ENCODE data around the gene RDH16.

The RDH16 gene

DNA sequence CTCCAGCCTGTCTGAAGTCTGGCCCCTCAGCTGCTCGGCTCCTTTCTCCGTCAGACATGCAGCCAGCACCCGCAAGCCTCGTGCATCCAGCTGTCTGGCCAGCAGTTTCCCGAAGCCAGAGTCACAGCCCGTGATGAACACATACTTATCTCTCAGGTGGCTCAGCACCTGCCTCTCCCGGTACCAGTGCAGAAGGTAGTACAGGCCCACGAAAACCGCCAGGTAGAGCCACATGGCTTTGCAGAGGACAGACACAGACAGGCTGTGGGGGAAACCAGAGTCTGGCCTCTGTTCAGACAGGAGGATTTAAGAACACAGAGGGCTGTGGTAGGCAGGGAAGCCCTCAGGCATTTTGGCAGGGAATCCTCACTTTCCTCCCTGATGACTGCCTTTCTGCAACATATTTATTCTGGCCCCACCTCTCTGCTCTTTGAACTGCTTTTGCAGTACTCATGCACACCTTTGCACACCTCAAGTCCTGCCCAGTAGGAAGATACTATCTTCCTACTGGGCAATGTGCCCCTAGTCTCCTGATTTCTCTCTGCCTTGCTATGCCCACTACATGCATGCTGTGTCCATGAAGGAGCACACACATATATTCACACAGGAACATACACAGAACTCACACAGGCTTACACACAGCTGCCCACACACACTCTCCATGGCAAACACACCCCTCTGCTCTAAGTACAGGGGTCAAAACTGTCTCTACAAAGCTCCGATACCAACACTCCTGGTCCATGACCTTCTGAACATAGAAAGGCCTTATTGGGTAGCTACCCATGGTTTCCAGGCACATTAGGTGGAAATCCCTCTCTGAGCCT lies at the start of gene RDH16:
Gene RDH16 (minus strand): TSS at position 380 of the 824 bp plus-strand sequence. CDS start 146 bp downstream, at position 234.
- DNase-seq = peak; percentile 40

DNA sequence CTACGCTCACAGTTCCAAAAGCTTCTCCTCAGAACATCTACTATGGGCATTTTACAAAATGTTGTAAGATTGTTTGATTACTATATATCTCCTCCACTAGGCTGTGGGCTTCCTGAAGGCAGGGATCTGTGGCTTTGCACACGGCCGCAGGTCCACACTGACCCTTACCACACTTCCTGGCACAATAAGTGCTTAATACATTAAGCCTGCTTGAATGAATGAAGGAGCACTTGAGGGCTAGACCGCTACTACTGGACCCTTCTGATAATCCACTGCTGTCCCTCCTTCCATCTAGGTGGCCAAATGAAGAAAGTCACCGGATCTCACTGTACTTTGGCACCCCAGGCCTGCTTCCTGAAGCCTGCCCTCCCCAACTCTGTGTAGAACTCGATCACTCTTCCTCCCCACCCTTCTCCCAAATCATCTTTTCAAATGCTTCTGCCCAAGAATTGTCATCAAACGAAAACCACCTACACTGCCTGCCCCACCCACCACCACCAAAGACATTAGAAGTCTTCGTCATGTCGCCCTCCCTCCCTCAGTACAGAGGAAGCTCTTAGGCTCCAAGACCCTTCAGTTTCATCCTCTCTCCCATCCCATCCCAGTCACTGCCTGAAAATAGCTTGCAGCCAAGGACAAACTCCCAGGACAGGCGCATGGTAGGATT lies 49.5 kb upstream of the RDH16 start:
- DNase-seq = no peak

DNA sequence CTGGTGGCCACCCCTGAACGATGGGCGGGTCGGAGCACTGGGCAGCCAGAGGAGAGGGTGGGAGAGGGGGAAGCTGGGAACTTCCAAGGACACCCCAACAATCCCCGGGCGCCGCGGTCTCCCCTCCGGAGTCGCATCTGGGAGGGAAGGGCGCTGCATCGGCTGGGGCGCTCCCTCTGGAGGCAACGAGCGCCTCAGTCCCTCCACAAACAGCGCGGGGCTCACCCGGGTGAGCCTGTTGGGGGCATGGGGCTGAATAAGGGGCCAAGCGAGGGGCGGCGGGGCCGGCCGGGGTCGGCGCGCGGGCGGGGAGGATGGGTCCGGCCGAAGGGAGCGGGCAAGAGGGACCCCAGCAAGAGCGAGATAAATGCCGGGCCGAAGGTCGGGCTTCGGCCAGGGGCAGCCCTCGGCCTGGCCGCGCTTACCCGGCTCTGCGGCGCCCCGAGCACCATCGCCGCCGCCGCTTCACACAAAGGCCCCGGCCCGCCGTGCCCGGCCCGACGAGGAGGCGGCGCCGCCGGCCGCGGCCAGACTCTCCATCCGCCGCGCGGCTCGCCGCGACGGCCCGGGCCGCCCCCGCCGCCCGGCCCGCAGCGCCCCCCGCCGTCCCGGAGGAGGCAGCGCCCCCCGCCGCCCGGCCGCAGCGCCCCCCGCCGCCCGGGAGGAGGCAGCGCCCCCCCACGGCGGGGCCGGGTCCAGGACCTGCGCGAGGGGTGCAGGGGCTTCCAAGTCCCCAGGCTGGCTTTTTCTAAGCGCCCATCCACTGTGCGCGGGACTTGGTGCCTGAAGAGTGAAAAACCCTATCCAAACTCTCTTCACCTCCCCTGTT lies 48.8 kb upstream of the RDH16 start, which contains the start of gene ZBTB39:
Gene ZBTB39 (minus strand): TSS at position 567 of the 829 bp plus-strand sequence. CDS start 1,629 bp downstream, outside the sequence.
- peak; percentile 43 for DNase-seq

- DNase-seq = no peak
Measured at GRCh38 chr12:57004651-57005050, 47.2 kb upstream of the RDH16 start.

DNA sequence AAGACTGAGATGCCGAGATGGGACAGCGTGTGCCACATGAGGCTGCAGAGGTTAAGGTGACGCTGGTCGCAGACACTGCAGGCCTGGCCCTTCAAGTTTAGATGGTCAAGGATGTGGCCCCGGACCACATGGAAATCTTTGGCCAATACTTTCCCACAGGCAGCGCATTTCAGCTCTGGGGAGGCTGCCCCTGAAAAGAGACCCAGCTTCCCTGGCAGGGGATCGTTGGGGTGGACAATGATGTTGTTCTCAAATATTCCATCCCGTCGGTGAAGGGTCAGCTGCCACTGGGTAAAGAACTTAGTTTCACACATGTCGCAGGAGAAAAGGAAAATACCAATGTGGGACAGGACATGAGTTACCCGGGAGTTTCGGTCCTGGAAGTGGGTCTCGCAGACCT lies 46.0 kb upstream of the RDH16 start:
- no peak for DNase-seq

- peak; percentile 57 for DNase-seq
Measured at GRCh38 chr12:57001448-57001906, 44.1 kb upstream of the RDH16 start.

DNA sequence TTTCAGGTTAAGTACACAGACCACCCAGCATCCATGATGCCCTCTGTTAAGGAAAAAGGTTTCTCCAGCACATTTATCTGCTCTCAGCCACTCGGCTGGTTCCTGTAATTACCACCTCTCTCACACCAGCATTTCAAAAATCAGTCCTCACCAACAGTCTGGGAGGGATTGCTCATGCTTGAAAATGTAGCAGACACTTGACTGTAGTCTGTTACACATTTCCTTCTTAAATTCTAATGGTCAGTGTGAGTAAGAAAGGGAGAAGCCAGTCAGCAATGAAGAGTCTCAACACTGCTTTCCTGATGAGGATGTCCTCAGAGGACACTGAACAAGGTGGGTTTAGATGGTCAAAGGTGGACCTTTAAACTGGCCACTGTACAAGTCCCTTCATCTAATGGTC lies 43.0 kb upstream of the RDH16 start:
- no peak for DNase-seq

- DNase-seq = no peak
Measured at GRCh38 chr12:56999456-56999855, 42.0 kb upstream of the RDH16 start.

DNA sequence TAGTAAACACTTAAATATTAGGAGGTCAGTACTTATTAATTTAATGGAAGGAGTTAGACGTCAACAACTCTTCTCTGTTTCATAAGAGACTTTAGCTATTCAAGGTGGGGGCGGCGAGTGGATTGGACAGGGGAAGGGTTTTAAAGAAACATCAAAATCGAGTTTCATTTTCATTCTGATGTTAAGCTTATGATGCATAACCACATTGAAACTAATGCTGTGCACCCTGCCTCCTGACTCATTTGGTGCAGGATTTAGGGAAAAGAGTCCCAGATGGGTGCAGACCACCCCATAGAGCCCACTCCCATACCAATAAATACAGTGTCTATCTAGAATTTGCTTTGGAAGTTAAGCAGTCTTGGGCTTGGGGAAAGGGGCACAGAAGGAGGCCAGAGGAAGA lies 41.6 kb upstream of the RDH16 start:
- DNase-seq = no peak

DNA sequence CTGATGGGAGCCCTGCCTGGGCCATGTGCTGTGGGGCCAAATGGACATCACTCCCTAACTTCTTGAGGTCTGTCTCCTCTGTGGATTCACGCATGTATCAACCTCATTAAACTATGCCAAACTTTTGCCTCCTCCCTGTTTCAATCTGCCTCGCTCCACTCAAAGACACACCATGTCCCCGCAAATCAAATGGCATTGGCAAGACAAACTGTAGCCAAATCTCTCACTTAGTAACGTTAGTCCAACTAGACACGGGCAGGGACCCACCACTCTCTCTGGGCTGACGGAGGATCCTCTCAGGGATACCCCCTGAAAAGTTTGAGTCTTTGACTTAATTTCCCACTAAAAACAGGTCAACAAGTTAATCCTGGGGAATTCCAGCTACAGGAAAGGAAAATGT lies 40.9 kb upstream of the RDH16 start:
- no peak for DNase-seq

- DNase-seq = no peak
Measured at GRCh38 chr12:56996793-56997545, 39.6 kb upstream of the RDH16 start.

DNA sequence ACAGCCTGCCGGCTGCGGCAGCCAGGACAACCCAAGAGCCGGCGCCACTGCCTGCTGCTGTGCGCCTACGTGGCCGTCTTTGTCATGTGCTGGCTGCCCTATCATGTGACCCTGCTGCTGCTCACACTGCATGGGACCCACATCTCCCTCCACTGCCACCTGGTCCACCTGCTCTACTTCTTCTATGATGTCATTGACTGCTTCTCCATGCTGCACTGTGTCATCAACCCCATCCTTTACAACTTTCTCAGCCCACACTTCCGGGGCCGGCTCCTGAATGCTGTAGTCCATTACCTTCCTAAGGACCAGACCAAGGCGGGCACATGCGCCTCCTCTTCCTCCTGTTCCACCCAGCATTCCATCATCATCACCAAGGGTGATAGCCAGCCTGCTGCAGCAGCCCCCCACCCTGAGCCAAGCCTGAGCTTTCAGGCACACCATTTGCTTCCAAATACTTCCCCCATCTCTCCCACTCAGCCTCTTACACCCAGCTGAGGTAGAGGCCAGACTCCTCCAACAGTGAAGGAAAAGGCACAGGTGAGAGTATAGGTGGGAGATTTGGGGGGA lies 38.6 kb upstream of the RDH16 start:
- DNase-seq = no peak

DNA sequence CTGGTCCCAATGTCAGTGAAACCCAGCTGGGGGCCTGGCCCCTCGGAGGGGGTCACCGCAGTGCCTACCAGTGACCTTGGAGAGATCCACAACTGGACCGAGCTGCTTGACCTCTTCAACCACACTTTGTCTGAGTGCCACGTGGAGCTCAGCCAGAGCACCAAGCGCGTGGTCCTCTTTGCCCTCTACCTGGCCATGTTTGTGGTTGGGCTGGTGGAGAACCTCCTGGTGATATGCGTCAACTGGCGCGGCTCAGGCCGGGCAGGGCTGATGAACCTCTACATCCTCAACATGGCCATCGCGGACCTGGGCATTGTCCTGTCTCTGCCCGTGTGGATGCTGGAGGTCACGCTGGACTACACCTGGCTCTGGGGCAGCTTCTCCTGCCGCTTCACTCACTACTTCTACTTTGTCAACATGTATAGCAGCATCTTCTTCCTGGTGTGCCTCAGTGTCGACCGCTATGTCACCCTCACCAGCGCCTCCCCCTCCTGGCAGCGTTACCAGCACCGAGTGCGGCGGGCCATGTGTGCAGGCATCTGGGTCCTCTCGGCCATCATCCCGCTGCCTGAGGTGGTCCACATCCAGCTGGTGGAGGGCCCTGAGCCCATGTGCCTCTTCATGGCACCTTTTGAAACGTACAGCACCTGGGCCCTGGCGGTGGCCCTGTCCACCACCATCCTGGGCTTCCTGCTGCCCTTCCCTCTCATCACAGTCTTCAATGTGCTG lies 38.0 kb upstream of the RDH16 start:
- DNase-seq = no peak

- no peak for DNase-seq
Measured at GRCh38 chr12:56994231-56994746, 36.9 kb upstream of the RDH16 start.

DNA sequence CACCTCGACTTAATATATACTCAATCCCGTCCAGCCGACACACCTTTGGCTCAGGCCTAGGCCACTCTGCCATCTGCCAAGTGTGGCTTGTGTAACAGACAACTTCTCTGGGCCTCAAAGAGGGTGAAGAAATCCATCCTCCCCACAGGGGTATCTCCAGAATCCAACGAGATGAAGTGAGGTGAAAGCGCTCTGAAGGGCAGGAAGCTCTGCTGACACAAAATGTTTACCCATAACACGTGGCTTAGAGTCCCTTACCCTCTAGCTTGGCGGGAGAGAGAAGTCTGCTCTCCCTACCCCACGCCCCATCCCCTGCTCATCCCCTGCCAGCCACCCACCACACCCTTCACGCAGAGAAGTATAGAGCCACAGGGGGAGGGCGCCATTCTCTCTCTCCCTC lies 35.9 kb upstream of the RDH16 start:
- no peak for DNase-seq

DNA sequence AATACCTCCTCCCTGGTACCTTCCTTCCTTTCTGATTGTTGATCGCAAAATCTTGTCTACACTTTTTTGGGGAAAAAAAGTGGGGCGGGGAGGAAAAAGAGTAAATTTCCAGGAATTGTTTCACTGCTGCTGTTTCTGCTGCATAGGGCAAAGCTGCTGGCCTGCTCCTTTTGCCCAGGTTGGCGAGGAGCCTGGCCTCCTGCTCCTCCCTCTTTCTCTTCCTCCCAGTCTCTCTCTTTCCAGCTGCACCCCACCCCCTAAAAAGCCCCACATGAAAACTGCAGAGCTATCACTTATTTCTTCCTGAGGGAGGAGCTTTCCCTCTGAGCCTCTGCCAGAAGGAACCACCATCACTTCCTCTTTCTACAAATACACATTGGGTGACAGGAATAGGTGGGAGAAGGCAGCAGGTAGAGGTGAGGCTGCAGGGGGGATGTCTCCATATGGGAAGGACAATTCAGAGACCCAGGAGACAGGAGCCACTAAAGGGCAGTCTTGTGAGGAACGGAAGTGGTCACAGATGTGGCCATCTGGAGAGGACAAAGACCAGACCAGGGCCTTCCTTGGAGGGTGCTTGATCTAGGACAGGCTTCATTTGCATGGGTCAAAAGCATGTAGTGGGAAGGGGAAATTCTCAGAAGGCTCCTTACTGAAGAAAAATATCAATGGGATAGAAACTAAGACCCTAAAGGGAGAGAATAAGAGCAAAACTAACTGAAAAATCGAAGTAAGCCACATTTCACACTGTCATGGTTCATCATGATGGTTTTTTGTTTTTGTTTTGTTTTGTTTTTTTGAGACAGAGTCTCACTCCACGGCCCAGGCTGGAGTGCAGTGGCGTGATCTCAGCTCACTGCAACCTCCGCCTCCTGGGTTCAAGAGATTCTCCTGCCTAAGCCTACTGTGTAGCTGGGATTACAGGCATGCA lies 34.2 kb upstream of the RDH16 start:
- DNase-seq = peak; percentile 34

DNA sequence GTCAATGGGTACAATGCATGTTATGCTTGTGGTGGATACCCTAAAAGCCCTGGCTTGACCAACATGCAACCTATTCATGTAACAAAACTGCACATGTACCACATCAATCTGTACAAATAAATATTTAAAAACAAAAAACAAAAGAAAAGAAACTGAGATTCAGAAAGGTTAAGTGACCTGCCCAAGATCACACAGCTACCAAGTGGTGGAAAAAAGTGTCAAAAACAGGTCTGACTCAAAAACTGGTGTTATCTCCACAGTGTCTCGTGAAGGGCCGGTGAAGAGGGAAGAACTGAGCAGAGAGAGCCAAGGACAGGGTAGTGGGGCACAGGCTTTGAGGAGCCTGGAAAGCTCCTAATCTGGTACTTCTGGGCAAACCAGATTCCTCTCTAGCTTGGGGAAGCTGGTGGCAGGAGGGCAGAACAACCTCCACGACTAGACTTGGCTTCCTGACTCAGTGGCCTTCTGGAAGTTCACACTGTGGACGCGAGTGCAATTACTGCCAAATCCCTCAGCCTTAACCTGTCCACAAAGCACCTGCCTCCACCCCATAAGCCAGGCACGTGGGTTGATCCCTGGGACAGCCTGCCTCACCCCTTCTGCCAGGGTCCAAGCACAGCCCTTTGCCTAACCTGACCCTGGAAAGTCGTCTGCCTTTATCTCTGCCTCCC lies 33.4 kb upstream of the RDH16 start:
- DNase-seq = no peak

DNA sequence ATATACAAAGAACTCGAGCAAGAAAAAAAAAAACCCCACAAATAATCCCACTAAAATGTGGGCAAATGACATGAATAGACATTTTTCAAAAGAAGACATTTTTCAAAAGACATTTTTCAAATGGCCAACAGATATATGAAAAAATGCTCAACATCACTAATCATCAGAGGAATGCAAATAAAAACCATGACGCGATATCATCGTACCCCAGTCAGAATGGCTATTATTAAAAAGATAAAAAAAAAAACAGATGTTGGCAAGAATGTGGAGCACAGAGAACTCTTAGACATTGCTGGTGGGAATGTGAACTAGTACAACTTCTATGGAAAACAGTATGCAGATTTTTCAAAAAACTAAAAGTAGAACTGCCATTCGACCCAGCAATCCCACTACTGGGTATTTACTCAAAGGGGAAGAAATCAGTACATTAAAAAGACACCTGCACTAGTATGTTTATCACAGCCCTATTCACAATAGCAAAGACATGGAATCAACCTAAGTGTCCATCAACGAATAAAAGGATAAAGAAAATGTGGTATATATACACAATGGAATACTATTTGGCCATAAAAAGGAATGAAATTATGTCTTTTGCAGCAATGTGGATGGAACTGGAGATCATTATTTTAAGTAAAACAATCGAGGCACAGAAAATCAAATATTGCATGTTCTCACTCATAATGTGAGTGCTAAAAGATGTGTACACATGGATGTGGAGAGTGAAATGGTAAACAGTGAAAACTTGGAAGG lies 32.6 kb upstream of the RDH16 start:
- no peak for DNase-seq
